ENCODE results near the gene HOXA5. TPM values are rescaled to one million over a fixed set of nuclear protein-coding genes. Genes with fewer than 3 reads are reported as not detected.

Gene HOXA5
- total and polyA plus RNA-seq, 2 of the 8 experiments (the other 6 are each of a cell fraction or from before 2014, with no cell fraction given): not detected

GRCh38 chr7:27165089-27165995 is 21.9 kb upstream of the HOXA5 start, which contains the start of gene HOXA9:
HOXA9 (minus strand) TSS chr7:27165537; CDS start chr7:27165457, 80 bp downstream.
- H3K79me1 ChIP-seq (ENCODE audit: low read depth, low read length): no peaks in the 10 kb centered on the region
- no peak within 1 kb of the TSS for H3K14ac ChIP-seq (ENCODE audit: insufficient read length)
- H4K8ac ChIP-seq (ENCODE audit: extremely low read depth, insufficient read depth, low read length): no peak within 1 kb of the TSS
- H3K4ac ChIP-seq (replicated peaks; ENCODE audit: insufficient read length, low read depth, low read length): no peak within 1 kb of the TSS
- no peak within 1 kb of the TSS for H4K5ac ChIP-seq (ENCODE audit: insufficient read length, low read depth, low read length)
- no peak for FAIRE-seq
- no peak within 1 kb of the TSS for H3K56ac ChIP-seq (replicated peaks; ENCODE audit: insufficient read length, low read depth, low read length)
- no peak within 1 kb of the TSS for H2BK20ac ChIP-seq (ENCODE audit: low read length)
- CTCF ChIA-PET (ENCODE audit: partially characterized antibody): interaction anchor here (0.9 to 5.2 kb wide), 8 partner anchors 8 to 34 kb away, joined by 3 to 29 read pairs (median 6); partner anchors contain the start of genes HOXA3, HOXA4 and HOXA5
- peak within 1 kb of the TSS; percentile 8 to 47; a peak in 3 of 4 replicates for H3K4me2 ChIP-seq (ENCODE audit: insufficient read depth in 1 of 2, low read depth in 2 of 2, low read length in 2 of 2)
- no peak within 1 kb of the TSS for H3K27ac ChIP-seq (ENCODE audit: low read depth, low read length)
- H2AFZ ChIP-seq (ENCODE audit: low read length): no peak within 1 kb of the TSS
- H4K91ac ChIP-seq (replicated peaks; ENCODE audit: insufficient read length, low read length): no peak within 1 kb of the TSS
- H2AK5ac ChIP-seq (ENCODE audit: low read depth, low read length): no peak within 1 kb of the TSS
- H3K36me3 ChIP-seq (ENCODE audit: control insufficient read depth in 2 of 4, insufficient read depth in 4 of 4, low read length in 3 of 4): peaks cover 0 to 15% (median 0%) of the 10 kb centered on the region in 4 experiments; a peak in 1 of 8 replicates
- no peak within 1 kb of the TSS for H3K23ac ChIP-seq (ENCODE audit: insufficient read length)
- peaks cover 17 to 32% of the 10 kb centered on the region in 2 experiments for H4K20me1 ChIP-seq (replicated peaks in 1 of 2; ENCODE audit: control insufficient read depth in 1 of 2, insufficient read depth in 2 of 2, low read length in 2 of 2)
- H3K9me3 ChIP-seq (ENCODE audit: insufficient read depth in 2 of 2, low read depth in 1 of 2, low read length in 1 of 2): peaks cover 0 to 6% of the 10 kb centered on the region in 2 experiments; a peak in 1 of 4 replicates
- H3K4me3 ChIP-seq (ENCODE audit: extremely low read depth in 1 of 4, insufficient read depth in 2 of 4, low read depth in 3 of 4, low read length in 4 of 4): peak within 1 kb of the TSS in 1 of 4 experiments; percentile 25; a peak in 2 of 8 replicates
- WGBS, 2 experiments (ENCODE audit: extremely low coverage in 1 of 2, insufficient coverage in 1 of 2, insufficient read length in 1 of 2, insufficient replicate concordance in 2 of 2, low coverage in 1 of 2, low lambda C conversion rate in 2 of 2, missing lambda C conversion rate in 1 of 2): 25% methylated on average over 68 of the region's 82 CpGs; no CpG with 5 or more reads in 1 of the 2 experiments
- H3K18ac ChIP-seq (ENCODE audit: extremely low read depth, low read length): no peak within 1 kb of the TSS
- H2BK12ac ChIP-seq (ENCODE audit: low read depth, low read length): peak within 1 kb of the TSS; percentile 27; the same call in 1 of the 2 replicates
- POLR2A ChIA-PET (ENCODE audit: partially characterized antibody): interaction anchor here (1.5 kb wide), 1 partner anchor 8 kb away, joined by 4 read pairs; the partner anchor contains the start of gene HOXA7
- no peak for DNase-seq (ENCODE audit: low read depth in 1 of 2, low spot score in 2 of 2)
- no peak within 1 kb of the TSS for H2BK120ac ChIP-seq (replicated peaks; ENCODE audit: low read depth, low read length)
- H2BK15ac ChIP-seq (ENCODE audit: low read length): no peak within 1 kb of the TSS
- H3K23me2 ChIP-seq (ENCODE audit: low read depth, low read length): no peaks in the 10 kb centered on the region
- peaks cover 98 to 100% (median 99%) of the 10 kb centered on the region in 4 experiments for H3K27me3 ChIP-seq (replicated peaks in 1 of 4; ENCODE audit: control insufficient read depth in 3 of 4, extremely low read depth in 1 of 4, insufficient read depth in 3 of 4, low read length in 3 of 4)
- H3K79me2 ChIP-seq (ENCODE audit: control insufficient read depth in 1 of 2, insufficient read depth in 2 of 2, low read length in 2 of 2): no peaks in the 10 kb centered on the region
- no peak within 1 kb of the TSS for H3K9ac ChIP-seq (replicated peaks in 1 of 4; ENCODE audit: extremely low read depth in 1 of 4, low read depth in 3 of 4, low read length in 3 of 4)
- H3K4me1 ChIP-seq (replicated peaks in 1 of 4; ENCODE audit: control insufficient read depth in 3 of 4, insufficient read depth in 4 of 4, low read length in 3 of 4): no peaks in the 10 kb centered on the region; a peak in 4 of 7 replicates
- no peak within 1 kb of the TSS for H2BK5ac ChIP-seq (ENCODE audit: low read depth, low read length)
- TF ChIP-seq CBX8 (IDR thresholded peaks at IDR 0.05; ENCODE audit: borderline replicate concordance, low read depth, low read length) (peak; percentile 27; the same call in 1 of the 2 replicates), SIN3A (conservative IDR thresholded peaks at IDR 0.05 in 1 of 2, IDR thresholded peaks at IDR 0.05 in 1 of 2; ENCODE audit: low read depth in 1 of 2, low read length in 2 of 2) (no peak), TAF7 (optimal IDR thresholded peaks at IDR 0.05; ENCODE audit: borderline replicate concordance, low read depth, low read length) (no peak), ATF2 (IDR thresholded peaks at IDR 0.05; ENCODE audit: low read length) (no peak), HDAC6 (IDR thresholded peaks at IDR 0.05; ENCODE audit: low read depth, low read length) (no peak), GTF2F1 (IDR thresholded peaks at IDR 0.05; ENCODE audit: borderline replicate concordance, low read depth, low read length) (no peak), POLR2AphosphoS5 (IDR thresholded peaks at IDR 0.05; ENCODE audit: low read depth, low read length) (no peak), SRF (IDR thresholded peaks at IDR 0.05; ENCODE audit: low read depth, low read length) (no peak), TEAD4 (IDR thresholded peaks at IDR 0.05; ENCODE audit: low read depth, low read length) (no peak)
